ENCODE data around the gene ADORA2B.
A peak's percentile ranks its signal among the peaks of the same experiment; 100 is the strongest.
"Not testable (repeated sequence)": the region's sequence is repeated elsewhere in the genome, so short reads cannot be mapped to it uniquely, and the experiment has no call there.

ADORA2B gene

GRCh38 chr17:15926039-15926740 lies 18.7 kb upstream of the ADORA2B start:
- DNase-seq = no peak

- no peak for DNase-seq
Observed at GRCh38 chr17:15928286-15928785, 16.6 kb upstream of the ADORA2B start.

GRCh38 chr17:15929941-15930340 lies 15.0 kb upstream of the ADORA2B start:
- DNase-seq = no peak

- peak; percentile 48 for DNase-seq
Observed at GRCh38 chr17:15930426-15930825, 14.5 kb upstream of the ADORA2B start.

- no peak for DNase-seq
Observed at GRCh38 chr17:15931394-15931793, 13.5 kb upstream of the ADORA2B start.

GRCh38 chr17:15934866-15935265 lies 10.1 kb upstream of the ADORA2B start:
- DNase-seq = no peak

- no peak for DNase-seq
Observed at GRCh38 chr17:15935891-15936290, 9.0 kb upstream of the ADORA2B start.

GRCh38 chr17:15936481-15936880 lies 8.4 kb upstream of the ADORA2B start:
- not testable (repeated sequence) for DNase-seq

GRCh38 chr17:15941781-15942180 lies 3.1 kb upstream of the ADORA2B start:
- no peak for DNase-seq

- no peak for DNase-seq
Observed at GRCh38 chr17:15942207-15942833, 2.6 kb upstream of the ADORA2B start.

GRCh38 chr17:15943971-15944758 lies 765 bp upstream of the ADORA2B start:
- DNase-seq = no peak

GRCh38 chr17:15945527-15946191 lies 729 bp downstream of the ADORA2B start:
- no peak for DNase-seq

GRCh38 chr17:15946611-15947120 lies 1.7 kb downstream of the ADORA2B start:
- DNase-seq = no peak

- DNase-seq = no peak
Observed at GRCh38 chr17:15947271-15947670, 2.3 kb downstream of the ADORA2B start.

GRCh38 chr17:15947976-15948752 lies 3.2 kb downstream of the ADORA2B start:
- no peak for DNase-seq

GRCh38 chr17:15951368-15952047 lies 6.6 kb downstream of the ADORA2B start:
- DNase-seq = no peak

- DNase-seq = no peak
Observed at GRCh38 chr17:15952048-15952532, 7.2 kb downstream of the ADORA2B start.

GRCh38 chr17:15952916-15953790 lies 8.2 kb downstream of the ADORA2B start:
- no peak for DNase-seq

- DNase-seq = no peak
Observed at GRCh38 chr17:15954222-15954621, 9.3 kb downstream of the ADORA2B start.
